ENCODE measurements around the gene HMGN3. TPM values are rescaled to one million over a fixed set of nuclear protein-coding genes. Genes with fewer than 3 reads are reported as not detected.

The HMGN3 gene
- polyA plus RNA-seq, 1 donor from 2014 or later = 121 TPM

DNA sequence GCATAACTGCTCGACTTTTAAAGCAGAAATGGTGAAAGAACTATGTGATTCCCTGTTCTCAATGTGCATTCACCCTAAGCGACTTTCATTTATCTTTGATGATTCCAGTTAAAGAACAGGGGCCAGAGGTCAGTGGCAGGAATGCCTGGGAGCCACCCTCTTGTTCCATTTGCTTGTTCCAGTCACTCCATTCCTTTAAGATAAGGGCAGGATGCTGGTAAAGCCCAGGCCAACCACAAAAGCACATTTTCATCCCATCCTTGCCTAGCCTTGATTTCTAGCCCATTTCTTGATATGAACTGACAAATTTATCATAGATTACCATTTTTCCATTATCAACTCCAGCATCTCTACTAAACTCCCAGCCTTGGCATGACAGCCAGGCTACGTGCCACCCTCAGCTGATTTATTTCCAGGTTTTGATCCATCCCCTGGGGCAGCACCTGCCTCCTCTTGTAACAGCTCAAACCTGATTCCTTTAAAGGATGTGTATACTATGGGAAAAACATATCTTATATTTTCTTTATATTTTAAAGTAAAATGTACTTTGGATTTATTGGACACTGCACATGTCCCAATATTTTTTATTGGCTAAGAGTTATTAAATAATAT lies 19.2 kb downstream of the HMGN3 start:
- no peak overlapping the region for H3K27ac ChIP-seq (ENCODE audit: low read length)

DNA sequence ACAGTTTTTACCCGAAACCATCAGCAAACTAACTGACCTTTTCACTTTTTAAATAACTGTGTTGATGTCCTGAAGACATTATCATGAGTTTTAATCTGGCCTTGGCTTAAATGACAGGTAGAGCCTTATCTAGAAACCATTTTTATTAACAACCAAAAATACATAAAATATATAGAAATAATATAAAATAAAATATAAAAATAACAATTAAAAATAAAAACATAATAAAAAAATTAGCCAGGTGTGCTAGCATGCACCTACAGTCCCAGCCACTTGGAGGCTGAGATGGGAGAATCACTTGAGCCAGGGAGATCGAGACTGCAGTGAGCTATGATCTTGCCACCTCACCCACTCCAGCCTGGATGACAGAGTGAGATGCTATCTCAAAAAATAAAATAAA lies 21.6 kb downstream of the HMGN3 start:
- H3K9me2 ChIP-seq (ENCODE audit: insufficient read depth, low read length) = no peaks in the 10 kb centered on the region
- no peaks in the 10 kb centered on the region for H3K9me3 ChIP-seq (ENCODE audit: low read length)
- peaks cover 23% of the 10 kb centered on the region for H3K79me2 ChIP-seq (replicated peaks; ENCODE audit: insufficient read depth, low read length)
- H3K27me3 ChIP-seq (ENCODE audit: insufficient read depth, low read depth, low read length) = no peaks in the 10 kb centered on the region
- no peaks in the 10 kb centered on the region for H3K36me3 ChIP-seq (ENCODE audit: insufficient read depth, low read length)
- H3K4me2 ChIP-seq (ENCODE audit: low read length) = no peak overlapping the region
- no peak overlapping the region for H3K27ac ChIP-seq (ENCODE audit: low read length)
- no peak overlapping the region for H3K9ac ChIP-seq (ENCODE audit: low read length)
- H4K20me1 ChIP-seq (ENCODE audit: insufficient read depth) = no peaks in the 10 kb centered on the region
- no peak overlapping the region for H3K4me3 ChIP-seq (ENCODE audit: low read length)
- H3F3A ChIP-seq (ENCODE audit: insufficient read depth, low read length, poor library complexity, severe bottlenecking) = no peaks in the 10 kb centered on the region
- H2AFZ ChIP-seq (ENCODE audit: low read depth, low read length) = no peak overlapping the region
- TF ChIP-seq RAD21 (conservative IDR thresholded peaks at IDR 0.05) (no peak), TAF1 (IDR thresholded peaks at IDR 0.05; ENCODE audit: low read depth) (no peak), SMC3 (conservative IDR thresholded peaks at IDR 0.05; ENCODE audit: poor library complexity) (no peak), EZH2 (IDR thresholded peaks at IDR 0.05; ENCODE audit: borderline replicate concordance, insufficient read depth, low read length, poor library complexity, severe bottlenecking) (no peak), EP300 (conservative IDR thresholded peaks at IDR 0.05; ENCODE audit: poor library complexity, severe bottlenecking) (no peak), POLR2AphosphoS5 (IDR thresholded peaks at IDR 0.05) (no peak), MXI1 (conservative IDR thresholded peaks at IDR 0.05; ENCODE audit: poor library complexity, severe bottlenecking) (no peak)
- TF ChIP-seq, protein P1, sequence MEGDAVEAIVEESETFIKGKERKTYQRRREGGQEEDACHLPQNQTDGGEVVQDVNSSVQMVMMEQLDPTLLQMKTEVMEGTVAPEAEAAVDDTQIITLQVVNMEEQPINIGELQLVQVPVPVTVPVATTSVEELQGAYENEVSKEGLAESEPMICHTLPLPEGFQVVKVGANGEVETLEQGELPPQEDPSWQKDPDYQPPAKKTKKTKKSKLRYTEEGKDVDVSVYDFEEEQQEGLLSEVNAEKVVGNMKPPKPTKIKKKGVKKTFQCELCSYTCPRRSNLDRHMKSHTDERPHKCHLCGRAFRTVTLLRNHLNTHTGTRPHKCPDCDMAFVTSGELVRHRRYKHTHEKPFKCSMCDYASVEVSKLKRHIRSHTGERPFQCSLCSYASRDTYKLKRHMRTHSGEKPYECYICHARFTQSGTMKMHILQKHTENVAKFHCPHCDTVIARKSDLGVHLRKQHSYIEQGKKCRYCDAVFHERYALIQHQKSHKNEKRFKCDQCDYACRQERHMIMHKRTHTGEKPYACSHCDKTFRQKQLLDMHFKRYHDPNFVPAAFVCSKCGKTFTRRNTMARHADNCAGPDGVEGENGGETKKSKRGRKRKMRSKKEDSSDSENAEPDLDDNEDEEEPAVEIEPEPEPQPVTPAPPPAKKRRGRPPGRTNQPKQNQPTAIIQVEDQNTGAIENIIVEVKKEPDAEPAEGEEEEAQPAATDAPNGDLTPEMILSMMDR (IDR thresholded peaks at IDR 0.05; ENCODE audit: poor library complexity, severe bottlenecking) = no peak
- TF ChIP-seq, protein P2, sequence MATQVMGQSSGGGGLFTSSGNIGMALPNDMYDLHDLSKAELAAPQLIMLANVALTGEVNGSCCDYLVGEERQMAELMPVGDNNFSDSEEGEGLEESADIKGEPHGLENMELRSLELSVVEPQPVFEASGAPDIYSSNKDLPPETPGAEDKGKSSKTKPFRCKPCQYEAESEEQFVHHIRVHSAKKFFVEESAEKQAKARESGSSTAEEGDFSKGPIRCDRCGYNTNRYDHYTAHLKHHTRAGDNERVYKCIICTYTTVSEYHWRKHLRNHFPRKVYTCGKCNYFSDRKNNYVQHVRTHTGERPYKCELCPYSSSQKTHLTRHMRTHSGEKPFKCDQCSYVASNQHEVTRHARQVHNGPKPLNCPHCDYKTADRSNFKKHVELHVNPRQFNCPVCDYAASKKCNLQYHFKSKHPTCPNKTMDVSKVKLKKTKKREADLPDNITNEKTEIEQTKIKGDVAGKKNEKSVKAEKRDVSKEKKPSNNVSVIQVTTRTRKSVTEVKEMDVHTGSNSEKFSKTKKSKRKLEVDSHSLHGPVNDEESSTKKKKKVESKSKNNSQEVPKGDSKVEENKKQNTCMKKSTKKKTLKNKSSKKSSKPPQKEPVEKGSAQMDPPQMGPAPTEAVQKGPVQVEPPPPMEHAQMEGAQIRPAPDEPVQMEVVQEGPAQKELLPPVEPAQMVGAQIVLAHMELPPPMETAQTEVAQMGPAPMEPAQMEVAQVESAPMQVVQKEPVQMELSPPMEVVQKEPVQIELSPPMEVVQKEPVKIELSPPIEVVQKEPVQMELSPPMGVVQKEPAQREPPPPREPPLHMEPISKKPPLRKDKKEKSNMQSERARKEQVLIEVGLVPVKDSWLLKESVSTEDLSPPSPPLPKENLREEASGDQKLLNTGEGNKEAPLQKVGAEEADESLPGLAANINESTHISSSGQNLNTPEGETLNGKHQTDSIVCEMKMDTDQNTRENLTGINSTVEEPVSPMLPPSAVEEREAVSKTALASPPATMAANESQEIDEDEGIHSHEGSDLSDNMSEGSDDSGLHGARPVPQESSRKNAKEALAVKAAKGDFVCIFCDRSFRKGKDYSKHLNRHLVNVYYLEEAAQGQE (IDR thresholded peaks at IDR 0.05; ENCODE audit: borderline replicate concordance) = no peak

More for the DNA sequence above, 19.2 kb downstream of the HMGN3 start:
- Histone ChIP-seq H3K4me2 (ENCODE audit: low read length) (no peak overlapping the region), H3K9me3 (ENCODE audit: low read length) (no peaks in the 10 kb centered on the region), H3K36me3 (ENCODE audit: insufficient read depth, low read length) (no peaks in the 10 kb centered on the region), H3K27me3 (ENCODE audit: insufficient read depth, low read depth, low read length) (no peaks in the 10 kb centered on the region), H3K4me3 (ENCODE audit: low read length) (no peak overlapping the region), H4K20me1 (ENCODE audit: insufficient read depth) (no peaks in the 10 kb centered on the region), H3F3A (ENCODE audit: insufficient read depth, low read length, poor library complexity, severe bottlenecking) (no peaks in the 10 kb centered on the region), H2AFZ (ENCODE audit: low read depth, low read length) (no peak overlapping the region), H3K9me2 (ENCODE audit: insufficient read depth, low read length) (no peaks in the 10 kb centered on the region), H3K9ac (ENCODE audit: low read length) (no peak overlapping the region), H3K79me2 (replicated peaks; ENCODE audit: insufficient read depth, low read length) (peaks cover 36% of the 10 kb centered on the region)
- TF ChIP-seq, protein P2 (IDR thresholded peaks at IDR 0.05; ENCODE audit: borderline replicate concordance) = no peak
- TF ChIP-seq SMC3 (conservative IDR thresholded peaks at IDR 0.05; ENCODE audit: poor library complexity) = no peak
- TF ChIP-seq TAF1 (IDR thresholded peaks at IDR 0.05; ENCODE audit: low read depth) = no peak
